Colon (tissue), 2 donors: ENCODE results near the gene POLK.

Experiments used
- FAIRE-seq: peaks from 2 replicates; lab custom pipeline; 2012; peaks lifted over from hg19 to GRCh38; lab: Jason Lieb, UNC
- donor health status: control.
- donor health status: control.

The POLK gene

GRCh38 chr5:75611311-75612225 lies 99.9 kb downstream of the POLK start, which contains the start of gene ANKDD1B:
Gene ANKDD1B (plus strand): TSS chr5:75611453. CDS start chr5:75611635, 182 bp downstream.
- FAIRE-seq: no peak

- no peak for FAIRE-seq
These were observed 100.5 kb downstream of the POLK start for GRCh38 chr5:75612226-75612569.

- FAIRE-seq: no peak
These were observed 101.2 kb downstream of the POLK start for GRCh38 chr5:75612901-75613300.

- no peak for FAIRE-seq
These were observed 102.5 kb downstream of the POLK start for GRCh38 chr5:75614176-75614575.

DNA sequence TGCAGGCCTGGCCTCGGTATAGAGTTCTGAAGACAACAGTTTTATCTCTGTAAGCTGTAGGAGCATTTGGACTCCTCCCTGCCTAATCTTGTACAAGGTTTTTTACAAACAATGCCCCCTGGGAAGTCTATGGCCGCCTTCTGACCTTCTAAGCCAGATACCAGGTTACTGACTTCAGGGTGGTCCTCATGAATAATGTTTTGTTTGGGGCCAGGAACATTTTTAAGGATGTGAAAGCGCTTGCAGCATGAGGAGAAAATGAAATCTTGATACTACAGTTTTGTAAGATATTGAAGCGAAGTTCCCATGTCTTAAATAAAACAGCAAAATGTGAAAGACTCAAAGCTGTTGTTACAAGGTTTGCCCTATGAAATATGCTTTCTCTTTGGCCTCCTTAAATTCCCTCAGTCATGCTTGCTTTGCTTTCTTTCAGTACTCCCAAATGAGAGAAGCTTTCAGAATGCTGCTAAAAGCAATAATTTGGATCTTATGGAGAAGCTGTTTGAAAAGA lies 104.7 kb downstream of the POLK start:
- no peak for FAIRE-seq

DNA sequence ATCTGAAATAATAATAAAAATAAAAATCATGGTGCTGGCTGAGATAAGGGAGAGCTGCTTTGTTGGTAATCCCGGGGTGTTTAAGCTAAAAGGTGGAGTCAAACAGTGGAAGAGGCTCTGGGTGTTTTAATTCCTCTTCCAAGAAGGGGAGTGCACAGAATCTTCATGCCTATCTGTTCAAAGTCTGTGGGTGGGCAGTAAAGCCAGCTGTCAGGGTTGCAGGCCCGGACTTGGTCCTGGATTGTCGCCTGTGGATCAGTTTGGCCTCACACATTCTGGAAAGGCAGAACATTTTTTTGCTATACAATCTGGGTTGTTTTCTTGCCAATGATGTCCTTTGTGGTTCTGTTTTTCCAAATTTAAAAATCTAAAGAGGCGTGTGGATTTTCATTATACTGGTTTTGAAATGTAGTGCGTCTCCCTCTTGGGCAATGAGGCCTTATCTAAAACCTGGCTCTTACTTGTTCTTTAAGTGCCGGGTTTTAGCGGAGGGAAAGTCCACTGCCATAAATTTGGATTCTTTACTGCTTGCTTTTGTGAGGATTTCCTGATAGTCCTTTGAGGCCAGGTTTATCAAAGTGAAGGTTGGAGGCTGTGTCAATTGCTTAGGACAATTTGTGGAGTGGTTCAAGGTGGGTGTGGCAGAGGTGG lies 105.4 kb downstream of the POLK start:
- no peak for FAIRE-seq

DNA sequence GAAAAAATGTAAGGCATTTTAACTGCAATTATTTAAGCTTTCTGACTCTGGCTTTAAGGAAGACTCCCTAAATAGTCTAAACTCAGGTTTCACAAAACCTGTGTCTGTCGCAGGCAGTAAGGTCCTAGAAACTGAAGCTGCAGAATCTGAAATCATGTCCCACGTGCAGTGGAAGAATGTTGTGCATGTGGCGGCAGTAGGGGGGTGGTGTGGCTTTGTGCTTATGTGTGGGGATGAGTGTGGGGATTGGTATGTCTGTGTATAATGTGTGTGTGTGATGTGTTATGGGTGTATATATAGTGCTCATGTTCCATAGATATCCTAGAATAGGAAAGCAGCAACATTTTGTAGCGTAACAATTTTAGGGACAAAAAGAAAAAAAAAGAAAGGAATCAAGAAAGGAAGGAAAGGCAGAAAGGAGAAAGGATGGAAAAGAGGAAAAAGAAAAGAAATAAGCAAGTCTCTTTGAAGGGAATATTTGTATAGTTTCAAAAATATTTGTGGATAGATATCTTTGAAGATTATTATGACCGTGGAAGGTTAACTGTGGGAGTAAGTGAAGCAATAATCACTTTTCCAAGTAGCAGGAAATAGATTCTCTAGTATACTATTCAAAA lies 106.2 kb downstream of the POLK start:
- no peak for FAIRE-seq

DNA sequence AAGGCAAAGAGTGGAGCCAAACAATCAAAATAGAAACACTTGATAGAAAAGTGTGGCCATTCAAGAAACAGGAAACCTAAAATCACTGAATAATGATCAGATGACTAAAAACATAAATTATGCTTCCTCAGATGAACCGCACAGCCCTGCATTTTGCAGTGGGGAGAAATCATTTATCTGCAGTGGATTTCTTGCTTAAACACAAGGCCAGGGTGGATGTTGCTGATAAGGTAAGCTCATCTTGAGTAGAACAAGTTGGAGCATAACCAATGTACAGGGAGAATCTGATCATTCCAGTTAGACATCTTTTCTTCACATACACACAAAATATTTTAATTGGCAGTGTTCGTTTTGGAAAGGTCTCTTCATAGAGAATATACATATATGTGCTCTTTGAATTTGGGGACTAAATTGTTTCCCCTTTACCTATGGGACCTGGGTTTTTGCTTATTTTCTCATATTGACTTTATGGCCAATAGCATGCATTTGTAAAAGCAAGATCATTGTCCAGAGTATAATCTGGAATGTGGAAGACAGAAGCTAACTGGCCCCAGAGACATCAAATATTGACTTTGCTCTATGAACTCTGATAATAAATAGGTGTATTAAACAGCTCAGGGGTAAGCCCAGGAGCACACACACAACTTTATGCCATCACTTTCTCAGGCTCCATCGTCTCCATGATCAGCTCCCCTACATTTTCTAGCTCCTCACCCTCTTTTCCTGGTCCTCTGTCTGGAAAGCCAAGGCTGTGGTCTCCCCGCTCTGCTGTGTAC lies 108.7 kb downstream of the POLK start:
- FAIRE-seq: no peak

- peak; percentile 51 for FAIRE-seq
These were observed 110.9 kb downstream of the POLK start for GRCh38 chr5:75622564-75622963.

GRCh38 chr5:75623846-75624245 lies 112.2 kb downstream of the POLK start:
- no peak for FAIRE-seq

DNA sequence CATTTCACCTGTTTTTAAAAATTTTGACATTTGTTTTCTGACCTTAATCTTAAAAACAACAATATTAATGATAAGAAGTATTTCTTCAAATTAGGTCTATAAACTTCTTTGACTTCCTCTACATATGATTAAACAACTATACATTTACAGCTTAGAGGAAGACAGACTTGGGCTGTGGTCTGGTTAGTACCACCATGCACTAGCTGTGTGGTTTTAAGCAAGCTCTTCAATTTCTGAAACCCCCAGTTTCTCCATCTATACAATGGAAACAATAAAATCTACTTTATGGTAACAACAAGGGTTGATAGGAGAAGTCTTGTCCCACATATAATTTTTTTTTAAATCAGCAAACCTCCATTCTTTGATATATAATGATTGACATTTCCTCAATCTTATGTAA lies 115.3 kb downstream of the POLK start:
- FAIRE-seq: no peak

DNA sequence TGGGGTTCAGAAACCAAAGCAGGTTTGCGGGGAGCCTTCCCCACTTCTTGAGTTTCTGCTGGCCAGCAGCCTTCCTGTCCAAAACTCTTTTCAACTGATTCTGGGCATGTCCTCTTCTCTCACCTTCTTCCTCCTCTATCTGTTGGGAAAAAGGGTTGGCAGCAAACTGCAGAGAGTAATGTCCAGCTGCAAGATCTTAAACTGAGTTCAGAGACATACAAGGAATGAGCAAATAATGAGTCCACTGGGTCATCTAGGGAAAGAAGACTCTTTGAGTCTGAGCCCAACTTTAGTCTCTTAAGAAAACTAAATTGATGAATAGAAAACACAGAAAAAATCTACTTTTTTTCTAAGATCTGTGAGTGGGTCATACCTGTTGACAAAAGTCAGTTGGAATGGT lies 116.1 kb downstream of the POLK start:
- FAIRE-seq: no peak

GRCh38 chr5:75630875-75631274 lies 119.2 kb downstream of the POLK start:
- FAIRE-seq: no peak

DNA sequence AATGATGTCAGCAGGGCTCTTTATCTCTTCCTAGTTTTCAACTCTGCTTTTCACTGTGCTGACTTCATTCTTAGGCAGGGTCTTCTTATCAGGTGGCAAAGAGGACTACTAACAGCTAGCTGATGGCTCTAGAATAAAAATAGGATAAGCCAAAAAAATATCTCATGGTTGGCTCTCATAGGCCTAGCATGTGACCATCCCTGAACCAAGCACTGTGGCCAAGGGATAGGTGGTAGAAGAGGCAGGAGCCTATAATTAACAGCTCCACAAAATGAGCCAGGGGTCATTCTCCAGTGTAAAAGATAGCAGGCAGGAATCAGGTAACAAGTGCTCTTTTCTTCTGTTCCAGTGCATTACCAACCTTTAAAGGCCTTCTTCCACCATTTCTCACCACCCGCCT lies 120.6 kb downstream of the POLK start:
- no peak for FAIRE-seq

GRCh38 chr5:75637949-75638348 lies 126.3 kb downstream of the POLK start:
- FAIRE-seq: no peak

DNA sequence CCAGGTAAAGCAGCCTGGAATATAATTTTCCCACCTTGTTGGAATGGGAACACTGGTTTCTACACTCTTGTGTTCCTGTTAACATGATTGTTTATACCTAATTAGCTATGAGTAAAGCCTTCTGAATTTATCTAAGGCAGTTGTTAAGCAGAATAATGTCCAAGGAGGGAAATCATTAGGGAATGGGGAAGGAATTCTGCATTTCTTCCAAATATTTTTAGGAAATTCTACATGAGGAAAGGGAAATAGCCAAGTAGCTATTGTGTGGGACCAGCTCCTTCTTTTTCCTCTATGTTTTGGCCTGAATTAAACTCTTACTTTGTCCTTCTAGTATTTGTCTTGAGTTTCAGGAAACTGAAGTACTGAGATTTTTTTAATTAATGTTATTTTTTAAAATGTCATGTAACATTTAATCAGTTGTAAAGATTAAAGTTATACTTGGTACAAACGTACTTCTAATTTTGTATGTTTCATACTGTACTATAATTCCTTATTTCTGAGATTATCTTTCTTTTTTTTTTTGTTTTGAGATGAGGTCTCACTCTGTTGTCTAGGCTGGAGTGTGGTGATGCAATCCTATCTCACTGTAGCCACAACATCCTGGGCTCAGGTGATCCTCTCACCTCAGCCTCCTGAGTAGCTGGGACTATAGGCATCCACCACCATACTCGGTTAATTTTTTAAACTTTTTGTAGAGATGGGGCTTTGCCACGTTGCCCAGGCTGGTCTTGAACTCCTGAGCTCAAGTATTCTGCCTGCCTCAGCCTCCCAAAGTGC lies 128.0 kb downstream of the POLK start:
- no peak for FAIRE-seq

DNA sequence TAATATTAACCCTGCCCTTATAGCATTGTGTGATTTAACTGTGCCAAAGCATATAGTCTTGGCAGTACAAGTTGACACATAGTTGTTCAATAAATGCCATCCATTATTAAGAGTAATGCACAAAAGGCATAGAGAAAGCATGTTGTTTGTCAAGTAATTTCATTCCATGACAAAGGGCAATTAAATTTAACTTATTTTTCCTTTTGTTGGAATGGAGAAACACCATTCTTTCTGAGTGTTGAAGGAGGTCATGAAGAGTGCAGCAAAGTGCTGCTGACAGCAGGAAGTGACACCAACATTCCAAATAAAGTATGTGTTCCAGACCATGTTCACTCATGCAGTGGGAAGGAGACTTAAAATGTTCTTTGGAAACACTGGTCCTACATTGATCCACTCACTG lies 128.7 kb downstream of the POLK start:
- FAIRE-seq: no peak

DNA sequence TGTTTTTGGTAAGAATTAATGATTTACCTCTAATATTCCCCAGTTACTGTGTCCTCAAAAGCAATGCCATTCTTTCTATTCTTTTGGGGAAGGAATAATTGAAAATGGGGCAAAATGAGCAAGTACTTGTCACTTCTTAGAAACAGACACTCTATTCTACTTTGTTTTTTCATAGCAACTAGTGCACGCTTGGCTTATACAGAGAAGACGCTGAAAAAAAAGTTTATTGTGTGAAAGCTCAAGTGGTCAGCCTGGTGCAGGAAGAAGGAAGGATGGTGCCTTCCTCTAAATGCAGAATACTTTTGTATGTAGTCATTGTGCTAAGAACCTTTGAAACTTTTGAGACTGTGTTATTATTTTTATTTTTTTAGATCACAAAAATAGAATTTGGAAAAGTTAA lies 129.1 kb downstream of the POLK start:
- no peak for FAIRE-seq

DNA sequence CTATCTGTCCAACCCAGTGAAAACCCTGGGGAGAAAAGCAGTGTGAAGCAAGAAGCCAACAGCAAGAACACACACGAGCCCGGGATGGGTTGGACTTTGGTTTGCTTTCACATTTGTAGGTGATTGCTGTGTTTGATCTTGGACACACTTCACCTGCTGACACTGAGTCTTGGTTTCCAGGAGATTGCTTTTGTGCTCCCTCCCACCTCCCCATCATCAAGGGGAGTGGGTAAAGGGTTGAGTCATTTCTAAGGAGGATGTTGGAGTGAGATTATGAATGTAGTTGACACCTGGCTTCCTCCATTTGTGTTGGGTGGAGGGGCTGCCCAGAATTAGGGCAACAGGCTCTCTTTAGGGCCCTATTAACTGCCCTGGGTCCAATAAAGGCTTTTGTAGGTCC lies 137.0 kb downstream of the POLK start:
- FAIRE-seq: no peak
